Hematopoietic multipotent progenitor cell treated with erythropoietin and hydrocortisone succinate and interleukin-3 and kit ligand, for 6 days (in vitro differentiated cells): ENCODE data around the gene CASKIN2.
A peak's percentile ranks its signal among the peaks of the same experiment; 100 is the strongest.
"Not testable (repeated sequence)": the region's sequence is repeated elsewhere in the genome, so short reads cannot be mapped to it uniquely, and the experiment has no call there.

Experiments used
- DNase-seq: peaks from one replicate; pipeline ENCODE4 v3.0.0-alpha.2; 2015

Gene CASKIN2

GRCh38 chr17:75465039-75465438 lies 50.3 kb downstream of the CASKIN2 start:
- no peak for DNase-seq

DNA sequence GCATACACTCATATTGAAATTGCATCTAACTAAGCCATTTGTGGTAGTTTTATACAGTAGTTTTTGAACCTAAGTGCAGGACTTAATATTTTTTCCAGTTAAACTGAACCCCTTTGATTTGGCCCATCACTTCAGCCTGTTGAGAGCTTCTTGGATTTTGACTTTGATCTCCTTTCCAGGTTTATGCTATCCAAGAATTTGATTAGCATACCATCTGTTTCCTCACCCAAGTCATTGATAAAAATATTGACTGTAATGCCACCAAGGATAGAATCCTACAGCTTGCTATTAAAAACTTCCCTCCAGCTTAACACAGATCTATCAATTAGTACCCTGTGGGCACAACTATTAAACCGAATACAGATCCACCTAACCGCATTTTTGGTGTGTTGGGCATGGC lies 51.7 kb downstream of the CASKIN2 start:
- DNase-seq, result no peak

DNA sequence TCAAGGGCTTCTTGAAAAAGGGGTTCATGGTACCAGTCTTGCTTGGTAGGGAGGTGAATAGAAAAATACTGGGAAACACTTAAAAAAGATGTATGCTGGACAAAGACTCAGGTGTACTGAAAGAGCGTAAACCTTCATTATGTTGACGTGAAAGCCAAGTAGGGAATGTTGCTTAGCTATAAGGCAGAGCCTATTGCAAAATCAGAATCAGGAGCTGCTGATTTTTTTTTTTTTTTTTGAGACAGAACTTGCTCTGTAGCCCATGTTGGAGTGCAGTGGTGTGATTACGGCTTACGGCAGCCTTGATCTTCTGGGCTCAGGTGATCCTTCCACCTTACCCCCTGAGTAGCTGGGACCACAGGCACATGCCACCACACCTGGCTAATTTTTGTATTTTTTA lies 55.0 kb downstream of the CASKIN2 start:
- DNase-seq, result no peak

GRCh38 chr17:75459590-75460267 lies 55.6 kb downstream of the CASKIN2 start:
- DNase-seq, result peak; percentile 57

DNA sequence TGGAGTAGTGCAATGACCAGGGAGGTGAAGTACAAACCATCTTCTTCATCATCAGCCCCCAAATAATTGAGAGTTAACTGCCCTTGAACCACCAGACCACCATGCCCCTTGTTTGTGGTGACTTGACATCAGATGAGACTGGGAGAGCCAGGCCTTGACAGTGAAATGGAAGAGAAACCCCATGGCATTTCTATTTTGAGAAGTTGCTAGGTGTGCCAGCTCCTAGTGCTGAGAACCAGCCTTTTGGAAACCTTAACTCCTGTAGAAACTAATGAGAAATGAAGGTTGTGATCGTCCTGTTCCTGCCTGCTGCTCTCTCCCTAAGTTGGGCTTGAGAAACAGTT lies 56.1 kb downstream of the CASKIN2 start:
- no peak for DNase-seq

DNA sequence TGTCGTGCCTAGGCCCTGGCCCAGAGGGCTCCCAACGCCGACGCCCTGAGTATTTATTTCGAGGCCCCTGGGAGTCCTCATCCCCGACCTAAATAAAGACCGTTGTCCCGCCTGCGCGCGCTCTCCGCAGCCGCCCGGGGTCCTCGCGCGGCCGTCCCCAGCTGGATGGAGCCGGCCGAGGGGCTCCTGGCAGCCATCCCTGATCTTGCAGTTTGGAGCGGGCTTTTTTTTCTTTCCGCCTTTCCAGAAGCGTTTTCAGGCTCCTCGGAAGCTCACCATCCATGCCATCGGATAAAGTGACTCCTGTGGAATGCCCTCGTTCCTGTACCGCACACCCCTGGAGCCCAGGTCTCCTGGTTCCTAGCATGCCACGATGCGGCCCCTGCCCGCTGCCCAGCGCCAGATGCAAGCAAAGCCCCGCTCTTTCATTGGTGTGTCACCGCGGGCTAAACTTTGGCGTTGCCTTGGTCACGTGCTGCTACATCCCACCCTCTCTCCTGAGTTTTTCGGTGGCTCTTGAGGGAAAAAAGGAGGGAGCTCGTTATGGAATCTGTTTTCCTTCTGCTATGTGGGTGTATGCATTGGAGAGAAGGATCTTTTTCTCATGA lies 58.2 kb downstream of the CASKIN2 start:
- peak; percentile 32 for DNase-seq

- DNase-seq, result peak; percentile 100
Observed at GRCh38 chr17:75456417-75457046, 58.8 kb downstream of the CASKIN2 start, which contains the start of gene TMEM94. Gene TMEM94 (plus strand): TSS chr17:75456635. CDS start chr17:75471906, 15,271 bp downstream.

DNA sequence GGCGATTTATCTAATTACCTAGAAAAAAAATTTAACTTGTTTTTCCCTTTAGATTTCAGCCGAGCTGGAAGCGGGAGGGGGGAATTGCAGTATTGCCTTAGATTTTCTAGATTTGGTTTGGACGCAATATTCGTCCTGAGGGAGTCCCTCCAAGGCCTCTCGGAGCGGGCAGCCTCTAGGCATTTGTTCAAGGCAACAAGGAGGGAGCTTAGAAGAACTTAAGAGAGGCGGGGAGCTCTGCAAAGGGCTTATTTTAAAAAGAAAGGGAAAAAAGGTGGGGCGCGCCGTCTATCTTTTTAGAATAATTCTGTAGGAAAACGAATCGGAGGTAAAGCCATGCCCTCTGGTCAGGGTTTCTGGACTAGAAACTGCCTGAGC lies 59.3 kb downstream of the CASKIN2 start:
- no peak for DNase-seq

GRCh38 chr17:75454672-75455071 lies 60.7 kb downstream of the CASKIN2 start:
- DNase-seq, result not testable (repeated sequence)

DNA sequence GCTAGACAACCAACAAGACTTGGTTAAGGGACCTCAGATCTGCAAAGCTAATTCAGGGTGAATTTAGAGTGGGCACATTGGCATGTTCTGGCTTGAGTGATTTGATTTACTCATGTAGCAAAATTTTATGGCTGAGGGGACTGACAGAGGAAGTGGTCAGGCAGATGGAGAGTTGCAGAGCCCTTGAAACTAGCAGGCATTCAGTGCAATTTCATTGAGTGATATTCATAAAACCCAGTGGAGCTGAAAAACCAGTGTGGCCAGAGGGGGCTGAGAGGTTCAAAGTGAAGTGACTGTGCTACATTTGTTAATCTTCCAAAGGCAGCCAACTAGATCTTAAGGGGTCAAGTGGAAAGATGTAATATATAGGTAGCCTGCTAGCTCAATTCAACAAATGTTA lies 61.1 kb downstream of the CASKIN2 start:
- peak; percentile 44 for DNase-seq

- DNase-seq, result no peak
Observed at GRCh38 chr17:75450270-75450669, 65.1 kb downstream of the CASKIN2 start.
